ENCODE data around the gene CNTNAP2. TPM values are rescaled to one million over a fixed set of nuclear protein-coding genes. Genes with fewer than 3 reads are reported as not detected.

Gene CNTNAP2
- total RNA-seq, 4 donors from 2014 or later = 0.42 TPM; not detected in 3

GRCh38 chr7:147605323-147605722 is 1488.7 kb downstream of the CNTNAP2 start:
- Histone ChIP-seq H3K9me3 (no peaks in the 10 kb centered on the region), H3K27me3 (no peaks in the 10 kb centered on the region), H3K4me3 (no peak overlapping the region), H3K27ac (no peak overlapping the region), H3K4me1 (no peaks in the 10 kb centered on the region), H3K36me3 (no peaks in the 10 kb centered on the region)
- no peak for DNase-seq (ENCODE audit: low spot score in 2 of 2)
- no peak for TF ChIP-seq EP300 (IDR thresholded peaks at IDR 0.05)
- no peak for TF ChIP-seq POLR2A (IDR thresholded peaks at IDR 0.05)
- no peak for TF ChIP-seq CTCF (IDR thresholded peaks at IDR 0.05)
- WGBS, 2 donors = 64 to 69% methylated on average over 4 of the region's 4 CpGs

GRCh38 chr7:147607157-147607800 is 1490.7 kb downstream of the CNTNAP2 start:
- H3K4me1 ChIP-seq = no peaks in the 10 kb centered on the region
- H3K36me3 ChIP-seq = no peaks in the 10 kb centered on the region
- no peak overlapping the region for H3K27ac ChIP-seq
- 43 to 55% methylated on average over 5 of the region's 5 CpGs for WGBS, 2 donors
- no peak for TF ChIP-seq POLR2A (IDR thresholded peaks at IDR 0.05)
- TF ChIP-seq EP300 (IDR thresholded peaks at IDR 0.05) = no peak
- TF ChIP-seq CTCF (IDR thresholded peaks at IDR 0.05) = no peak
- no peaks in the 10 kb centered on the region for H3K9me3 ChIP-seq
- DNase-seq (ENCODE audit: low spot score in 2 of 2) = no peak
- no peak overlapping the region for H3K4me3 ChIP-seq
- no peaks in the 10 kb centered on the region for H3K27me3 ChIP-seq

GRCh38 chr7:147611431-147611830 is 1494.8 kb downstream of the CNTNAP2 start:
- WGBS, 2 donors = 74 to 88% methylated on average over 1 of the region's 1 CpG
- Histone ChIP-seq H3K27me3 (no peaks in the 10 kb centered on the region), H3K4me1 (no peaks in the 10 kb centered on the region), H3K36me3 (no peaks in the 10 kb centered on the region), H3K4me3 (no peak overlapping the region), H3K27ac (no peak overlapping the region), H3K9me3 (no peaks in the 10 kb centered on the region)
- TF ChIP-seq EP300 (IDR thresholded peaks at IDR 0.05) (no peak), CTCF (IDR thresholded peaks at IDR 0.05) (no peak), POLR2A (IDR thresholded peaks at IDR 0.05) (no peak)
- no peak for DNase-seq (ENCODE audit: low spot score in 2 of 2)

- no peak for TF ChIP-seq POLR2A (IDR thresholded peaks at IDR 0.05)
- no peak for TF ChIP-seq EP300 (IDR thresholded peaks at IDR 0.05)
- Histone ChIP-seq H3K4me1 (no peaks in the 10 kb centered on the region), H3K36me3 (no peaks in the 10 kb centered on the region), H3K27ac (no peak overlapping the region), H3K4me3 (no peak overlapping the region), H3K9me3 (peaks cover 0 to 7% (median 0%) of the 10 kb centered on the region in 4 donors), H3K27me3 (no peaks in the 10 kb centered on the region)
- no peak for DNase-seq (ENCODE audit: low spot score in 2 of 2)
- WGBS, 2 donors = 86 to 91% methylated on average over 3 of the region's 3 CpGs
Observed at GRCh38 chr7:147635288-147635687, 1518.7 kb downstream of the CNTNAP2 start.

GRCh38 chr7:147636553-147636952 is 1520.0 kb downstream of the CNTNAP2 start:
- H3K9me3 ChIP-seq = peaks cover 0 to 7% (median 0%) of the 10 kb centered on the region in 4 donors
- 64 to 88% methylated on average over 2 of the region's 2 CpGs for WGBS, 2 donors
- H3K27ac ChIP-seq = no peak overlapping the region
- H3K27me3 ChIP-seq = no peaks in the 10 kb centered on the region
- no peaks in the 10 kb centered on the region for H3K4me1 ChIP-seq
- no peaks in the 10 kb centered on the region for H3K36me3 ChIP-seq
- TF ChIP-seq POLR2A (IDR thresholded peaks at IDR 0.05) (no peak), CTCF (IDR thresholded peaks at IDR 0.05) (no peak), EP300 (IDR thresholded peaks at IDR 0.05) (no peak)
- no peak for DNase-seq (ENCODE audit: low spot score in 2 of 2)
- H3K4me3 ChIP-seq = no peak overlapping the region

Measured in tibial nerve (tissue), 4 donors.